VCaP (cell line): ENCODE data around the gene CHI3L1.
A peak's percentile ranks its signal among the peaks of the same experiment; 100 is the strongest.

Source experiments
- H3K27ac ChIP-seq: fragments of 450-650 bp; 2 replicates; pipeline ENCODE4 v1.5.1; 2017
- CTCF ChIP-seq: fragments of 450-650 bp; conservative IDR thresholded peaks from 2 replicates; pipeline ENCODE4 v1.5.1; 2017; ENCODE audit warnings: mild to moderate bottlenecking, moderate library complexity

Gene CHI3L1

GRCh38 chr1:203148127-203148526 lies 38.4 kb downstream of the CHI3L1 start:
- peak; percentile 59 for TF ChIP-seq CTCF
- peak overlapping the region; percentile 58; the same call in 1 of the 2 replicates for H3K27ac ChIP-seq

GRCh38 chr1:203147376-203147775 lies 39.1 kb downstream of the CHI3L1 start:
- no peak for TF ChIP-seq CTCF
- H3K27ac ChIP-seq: no peak overlapping the region

- no peak for TF ChIP-seq CTCF
- no peak overlapping the region for H3K27ac ChIP-seq
Observed at GRCh38 chr1:203146537-203146936, 40.0 kb downstream of the CHI3L1 start.

- TF ChIP-seq CTCF: no peak
- H3K27ac ChIP-seq: no peak overlapping the region
Observed at GRCh38 chr1:203146042-203146369, 40.5 kb downstream of the CHI3L1 start.

- TF ChIP-seq CTCF: no peak
- no peak overlapping the region for H3K27ac ChIP-seq
Observed at GRCh38 chr1:203145321-203146041, 41.0 kb downstream of the CHI3L1 start.

GRCh38 chr1:203144661-203145060 lies 41.8 kb downstream of the CHI3L1 start:
- TF ChIP-seq CTCF: no peak
- no peak overlapping the region for H3K27ac ChIP-seq

- TF ChIP-seq CTCF: no peak
- no peak overlapping the region for H3K27ac ChIP-seq
Observed at GRCh38 chr1:203143641-203144040, 42.9 kb downstream of the CHI3L1 start.
